ENCODE measurements around the gene AGAP2.

Gene AGAP2

DNA sequence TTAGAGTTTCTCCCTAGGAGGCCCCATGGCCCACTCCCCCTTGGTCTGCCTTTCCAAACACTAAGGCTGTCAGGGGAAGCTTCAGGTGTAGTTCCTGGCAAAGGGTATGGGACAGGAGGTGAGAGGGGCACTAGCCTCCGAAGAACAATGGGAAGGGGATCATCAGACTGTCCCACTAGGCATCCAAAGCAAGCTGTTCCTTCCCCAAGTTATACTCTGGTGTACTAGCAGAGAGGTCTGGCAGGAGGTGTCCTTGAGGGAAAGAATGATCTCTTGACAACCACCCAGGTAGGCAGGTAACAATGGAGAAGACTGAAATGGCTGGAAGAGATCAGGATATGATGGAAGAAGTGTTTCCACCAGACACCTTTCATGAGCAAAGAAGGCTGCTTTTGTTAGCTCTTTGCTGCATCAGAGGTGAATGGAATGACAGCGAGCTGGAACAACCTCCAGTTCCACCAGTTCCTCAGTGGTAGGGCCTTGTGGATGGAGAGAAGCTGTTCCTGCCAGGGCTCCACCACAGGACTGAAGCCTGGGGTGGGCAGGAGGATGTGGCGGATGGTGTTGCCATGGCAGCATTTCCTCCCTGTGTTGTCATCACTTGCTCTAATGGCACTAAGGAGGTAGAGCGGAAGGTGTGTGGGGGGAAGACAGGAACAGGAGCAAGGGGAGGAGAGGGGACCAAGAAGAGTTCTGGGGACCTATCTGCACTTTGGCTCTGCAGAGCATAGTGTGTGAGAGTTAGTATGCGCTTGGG is 2.3 kb upstream of the AGAP2 start:
- no peak for TF ChIP-seq CTCF (conservative IDR thresholded peaks at IDR 0.05; ENCODE audit: low read depth, low read length)
- no peak for DNase-seq (ENCODE audit: low read depth)
- H3K4me3 ChIP-seq (ENCODE audit: low read depth, low read length) = no peak overlapping the region

- TF ChIP-seq CTCF (conservative IDR thresholded peaks at IDR 0.05; ENCODE audit: low read depth, low read length) = no peak
- no peak overlapping the region for H3K4me3 ChIP-seq (ENCODE audit: low read depth, low read length)
- no peak for DNase-seq (ENCODE audit: low read depth)
Measured at GRCh38 chr12:57739914-57740538, 1.5 kb upstream of the AGAP2 start.

DNA sequence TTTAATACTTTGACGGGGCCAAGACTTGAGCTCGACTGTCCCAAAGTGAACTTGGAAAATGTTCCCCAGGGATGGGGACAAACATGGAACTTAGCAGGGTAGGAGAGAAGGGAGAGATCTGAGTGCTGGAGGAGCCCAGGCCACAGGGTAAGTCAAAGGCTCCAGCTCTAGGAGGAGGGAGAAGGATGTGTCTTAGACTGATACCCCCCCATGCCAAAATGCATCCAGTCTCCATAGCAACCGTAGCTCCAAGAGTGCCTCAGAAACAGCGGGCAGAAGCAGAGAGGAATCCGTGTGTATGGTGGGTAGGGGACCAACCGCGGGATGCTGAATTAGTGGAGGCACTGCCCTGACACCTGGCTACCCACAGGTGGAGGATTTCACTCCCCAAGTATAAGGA is 845 bp upstream of the AGAP2 start:
- DNase-seq (ENCODE audit: low read depth) = no peak
- TF ChIP-seq CTCF (conservative IDR thresholded peaks at IDR 0.05; ENCODE audit: low read depth, low read length) = no peak
- no peak overlapping the region for H3K4me3 ChIP-seq (ENCODE audit: low read depth, low read length)

DNA sequence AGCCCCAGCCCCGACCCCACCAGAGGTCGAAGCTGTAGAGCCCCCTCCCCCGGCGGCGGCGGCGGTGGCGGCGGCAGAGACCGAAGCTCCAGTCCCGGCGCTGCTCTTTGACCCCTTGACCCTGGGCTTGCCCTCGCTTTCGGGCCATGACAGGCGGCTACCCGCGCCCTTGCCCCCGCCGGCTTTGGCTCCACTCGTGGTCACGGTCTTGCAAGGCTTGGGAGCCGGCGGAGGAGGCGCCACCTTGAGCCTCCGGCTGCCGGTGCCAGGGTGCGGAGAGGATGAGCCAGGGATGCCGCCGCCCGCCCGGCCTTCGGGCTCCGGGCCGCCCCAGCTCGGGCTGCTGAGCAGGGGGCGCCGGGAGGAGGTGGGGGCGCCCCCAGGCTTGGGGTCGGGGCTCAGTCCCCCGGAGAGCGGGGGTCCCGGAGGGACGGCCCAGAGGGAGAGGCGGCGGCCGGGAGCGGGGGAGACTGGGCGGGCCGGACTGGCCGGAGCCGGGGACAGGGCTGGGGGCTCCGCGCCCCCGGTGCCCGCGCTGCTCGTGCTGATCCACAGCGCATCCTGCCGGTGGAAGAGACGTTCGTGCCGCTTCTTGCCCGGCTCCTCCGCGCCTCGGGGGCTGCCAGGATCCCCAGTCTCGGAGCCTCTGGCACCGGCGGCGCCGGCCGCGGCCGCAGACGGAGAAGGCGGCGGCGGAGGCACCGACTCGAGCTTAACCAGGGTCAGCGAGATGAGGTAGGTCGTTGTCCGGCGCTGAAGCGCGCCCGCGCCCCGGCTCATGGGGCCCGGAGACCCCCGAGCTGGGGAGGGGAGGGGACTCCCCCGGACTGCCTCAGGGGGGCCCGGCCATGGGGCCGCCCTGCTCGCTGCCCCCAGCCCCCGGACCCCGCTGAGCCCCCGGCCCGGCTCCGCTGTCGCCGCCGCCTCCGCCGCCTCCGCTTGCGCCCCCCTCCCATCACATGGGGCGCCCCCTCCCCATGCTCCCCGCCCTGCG is 778 bp downstream of the AGAP2 start:
- peak; percentile 44 for TF ChIP-seq CTCF (conservative IDR thresholded peaks at IDR 0.05; ENCODE audit: low read depth, low read length)
- peak overlapping the region; percentile 11 for H3K4me3 ChIP-seq (ENCODE audit: low read depth, low read length)
- DNase-seq (ENCODE audit: low read depth) = no peak

DNA sequence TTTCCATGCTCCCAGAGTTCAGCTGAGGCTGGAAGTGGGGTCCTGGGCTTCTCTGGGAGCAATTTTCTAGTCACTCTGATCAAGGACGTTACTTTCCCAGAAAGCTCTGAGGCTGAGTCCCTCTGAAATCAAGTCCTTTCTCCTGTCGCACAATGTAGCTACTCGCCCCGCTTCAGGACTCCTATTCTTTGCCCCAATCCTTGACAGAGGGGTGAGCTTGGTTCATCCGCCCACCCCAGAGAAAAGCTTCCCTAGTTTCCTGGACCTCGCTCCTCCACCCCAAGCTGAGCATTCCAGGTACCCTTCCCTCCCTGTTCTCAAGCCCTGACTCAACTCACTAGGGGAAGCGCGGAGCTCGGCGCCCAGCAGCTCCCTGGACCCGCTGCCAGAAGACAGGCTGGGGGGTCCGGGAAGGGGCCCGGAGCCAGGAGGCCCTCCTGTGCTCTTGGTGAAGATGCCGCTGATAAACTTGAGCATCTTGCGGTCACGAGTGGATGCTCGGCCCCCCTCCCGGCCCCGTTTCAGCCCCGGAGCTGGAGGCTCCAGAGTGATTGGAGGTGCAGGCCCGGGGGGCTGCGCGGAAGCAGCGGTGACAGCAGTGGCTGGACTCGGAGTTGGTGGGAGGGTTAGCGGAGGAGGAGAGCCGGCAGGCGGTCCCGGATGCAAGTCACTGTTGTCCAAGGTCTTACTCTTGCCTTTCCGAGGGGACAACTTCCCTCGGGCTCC is 1.6 kb downstream of the AGAP2 start:
- TF ChIP-seq CTCF (conservative IDR thresholded peaks at IDR 0.05; ENCODE audit: low read depth, low read length) = no peak
- DNase-seq (ENCODE audit: low read depth) = no peak
- no peak overlapping the region for H3K4me3 ChIP-seq (ENCODE audit: low read depth, low read length)

GRCh38 chr12:57735952-57736740 is 2.4 kb downstream of the AGAP2 start:
- H3K4me3 ChIP-seq (ENCODE audit: low read depth, low read length) = peak overlapping the region; percentile 39
- peak; percentile 45 for DNase-seq (ENCODE audit: low read depth)
- peak; percentile 59 for TF ChIP-seq CTCF (conservative IDR thresholded peaks at IDR 0.05; ENCODE audit: low read depth, low read length)
